HL-60 (cell line): ENCODE measurements around the gene YY1.

ENCODE experiments used
- CTCF ChIP-seq: IDR thresholded peaks from one replicate; pipeline ENCODE4 v1.5.1; 2011; ENCODE audit warnings: low read length, control low read depth, inconsistent platforms; ENCODE audit not compliant: insufficient read depth
- POLR2AphosphoS5 ChIP-seq: IDR thresholded peaks from 2 replicates; pipeline ENCODE4 v1.6.1; 2012; ENCODE audit warnings: low read depth
- REST ChIP-seq: IDR thresholded peaks from 2 replicates; pipeline ENCODE4 v1.6.1; 2012; ENCODE audit warnings: low read depth; ENCODE audit not compliant: insufficient replicate concordance

- TF ChIP-seq CTCF, result no peak
- TF ChIP-seq POLR2AphosphoS5, result no peak
- no peak for TF ChIP-seq REST
These were observed 40.2 kb downstream of the YY1 start for GRCh38 chr14:100279133-100279532.
